Mucosa of rectum (tissue), 2 donors: ENCODE data around the gene CASZ1.
A peak's percentile ranks its signal among the peaks of the same experiment; 100 is the strongest.

ENCODE experiments used
- H3K27ac ChIP-seq, 2 donors: one replicate each; pipeline ENCODE4 v1.7.0; 2013; ENCODE audit warnings: inconsistent platforms in 2 of 2, low read depth in 2 of 2, low read length in 2 of 2
- H3K27me3 ChIP-seq, 2 donors: one replicate each; pipeline ENCODE4 v1.7.0; 2013; ENCODE audit warnings: low read length in 2 of 2; ENCODE audit not compliant: control insufficient read depth in 2 of 2, insufficient read depth in 2 of 2
- H3K36me3 ChIP-seq, 2 donors: one replicate each; pipeline ENCODE4 v1.7.0; 2013; ENCODE audit warnings: low read length in 2 of 2; ENCODE audit not compliant: control insufficient read depth in 2 of 2, insufficient read depth in 2 of 2
- H3K4me1 ChIP-seq, 2 donors: one replicate each; pipeline ENCODE4 v1.7.0; 2013; ENCODE audit warnings: low read length in 2 of 2, mild to moderate bottlenecking in 1 of 2; ENCODE audit not compliant: control insufficient read depth in 2 of 2, insufficient read depth in 2 of 2
- H3K4me3 ChIP-seq, 2 donors: one replicate each; pipeline ENCODE4 v1.7.0; 2013; ENCODE audit warnings: low read length in 2 of 2
- H3K9ac ChIP-seq, 2 donors: one replicate each; pipeline ENCODE4 v1.7.0; 2013; ENCODE audit warnings: low read length in 2 of 2, low read depth in 1 of 2, mild to moderate bottlenecking in 1 of 2
- H3K9me3 ChIP-seq, 2 donors: one replicate each; pipeline ENCODE4 v1.7.0; 2013; ENCODE audit warnings: low read length in 2 of 2; ENCODE audit not compliant: control insufficient read depth in 2 of 2
- donor health status: healthy.
- donor health status: Normal muscosa, but diverticular disease.

The CASZ1 gene

GRCh38 chr1:10641976-10642375 is 154.5 kb downstream of the CASZ1 start:
- Histone ChIP-seq H3K9me3 (no peaks in the 10 kb centered on the region), H3K4me3 (no peak overlapping the region), H3K36me3 (peaks cover 30 to 39% of the 10 kb centered on the region in 2 donors), H3K27me3 (no peaks in the 10 kb centered on the region), H3K27ac (peak overlapping the region in 1 of 2 donors; percentile 1), H3K4me1 (no peaks in the 10 kb centered on the region), H3K9ac (no peak overlapping the region)

- Histone ChIP-seq H3K27me3 (no peaks in the 10 kb centered on the region), H3K27ac (peak overlapping the region in 1 of 2 donors; percentile 23), H3K36me3 (peaks cover 25 to 33% of the 10 kb centered on the region in 2 donors), H3K9ac (no peak overlapping the region), H3K9me3 (no peaks in the 10 kb centered on the region), H3K4me1 (no peaks in the 10 kb centered on the region), H3K4me3 (no peak overlapping the region)
Measured at GRCh38 chr1:10640843-10641553, 155.4 kb downstream of the CASZ1 start.

GRCh38 chr1:10639775-10640578 is 156.5 kb downstream of the CASZ1 start:
- Histone ChIP-seq H3K4me1 (peaks cover 4 to 8% of the 10 kb centered on the region in 2 donors), H3K9me3 (no peaks in the 10 kb centered on the region), H3K36me3 (peaks cover 21 to 30% of the 10 kb centered on the region in 2 donors), H3K27me3 (no peaks in the 10 kb centered on the region), H3K4me3 (no peak overlapping the region), H3K27ac (peak overlapping the region in 1 of 2 donors; percentile 23), H3K9ac (no peak overlapping the region)

GRCh38 chr1:10639011-10639774 is 157.3 kb downstream of the CASZ1 start:
- no peaks in the 10 kb centered on the region for H3K27me3 ChIP-seq
- H3K4me1 ChIP-seq, result peaks cover 4 to 8% of the 10 kb centered on the region in 2 donors
- no peak overlapping the region for H3K4me3 ChIP-seq
- H3K9me3 ChIP-seq, result no peaks in the 10 kb centered on the region
- peaks cover 18 to 28% of the 10 kb centered on the region in 2 donors for H3K36me3 ChIP-seq
- H3K27ac ChIP-seq, result no peak overlapping the region
- no peak overlapping the region for H3K9ac ChIP-seq

GRCh38 chr1:10638559-10639005 is 157.9 kb downstream of the CASZ1 start:
- H3K27ac ChIP-seq, result no peak overlapping the region
- peak overlapping the region in 1 of 2 donors; percentile 17 for H3K9ac ChIP-seq
- no peaks in the 10 kb centered on the region for H3K9me3 ChIP-seq
- no peaks in the 10 kb centered on the region for H3K27me3 ChIP-seq
- H3K4me1 ChIP-seq, result peaks cover 4 to 8% of the 10 kb centered on the region in 2 donors
- H3K36me3 ChIP-seq, result peaks cover 18 to 22% of the 10 kb centered on the region in 2 donors
- H3K4me3 ChIP-seq, result no peak overlapping the region

- Histone ChIP-seq H3K9ac (peak overlapping the region in 1 of 2 donors; percentile 17), H3K36me3 (peaks cover 18% of the 10 kb centered on the region in 2 donors), H3K27me3 (no peaks in the 10 kb centered on the region), H3K4me3 (peak overlapping the region in 1 of 2 donors; percentile 5), H3K27ac (no peak overlapping the region), H3K9me3 (no peaks in the 10 kb centered on the region), H3K4me1 (peaks cover 4 to 8% of the 10 kb centered on the region in 2 donors)
Measured at GRCh38 chr1:10637834-10638558, 158.4 kb downstream of the CASZ1 start.

- H3K9me3 ChIP-seq, result no peaks in the 10 kb centered on the region
- no peaks in the 10 kb centered on the region for H3K27me3 ChIP-seq
- H3K36me3 ChIP-seq, result peaks cover 13 to 15% of the 10 kb centered on the region in 2 donors
- H3K9ac ChIP-seq, result no peak overlapping the region
- no peak overlapping the region for H3K4me3 ChIP-seq
- peak overlapping the region in 1 of 2 donors; percentile 44 for H3K27ac ChIP-seq
- peaks cover 4 to 8% of the 10 kb centered on the region in 2 donors for H3K4me1 ChIP-seq
Measured at GRCh38 chr1:10637400-10637799, 159.0 kb downstream of the CASZ1 start.

- Histone ChIP-seq H3K27ac (peak overlapping the region; percentile 34 to 48), H3K9me3 (no peaks in the 10 kb centered on the region), H3K36me3 (peaks cover 8 to 10% of the 10 kb centered on the region in 2 donors), H3K9ac (no peak overlapping the region), H3K4me1 (peaks cover 4 to 10% of the 10 kb centered on the region in 2 donors), H3K27me3 (no peaks in the 10 kb centered on the region), H3K4me3 (no peak overlapping the region)
Measured at GRCh38 chr1:10635992-10636391, 160.5 kb downstream of the CASZ1 start.

- no peaks in the 10 kb centered on the region for H3K27me3 ChIP-seq
- peaks cover 4 to 10% of the 10 kb centered on the region in 2 donors for H3K4me1 ChIP-seq
- H3K27ac ChIP-seq, result peak overlapping the region; percentile 46 to 48
- peaks cover 8% of the 10 kb centered on the region in 2 donors for H3K36me3 ChIP-seq
- H3K4me3 ChIP-seq, result no peak overlapping the region
- H3K9ac ChIP-seq, result no peak overlapping the region
- H3K9me3 ChIP-seq, result no peaks in the 10 kb centered on the region
Measured at GRCh38 chr1:10635085-10635896, 161.2 kb downstream of the CASZ1 start.
